GM21528 (cell line): ENCODE measurements around the gene ZNF512B.
"Not testable (repeated sequence)": the region's sequence is repeated elsewhere in the genome, so short reads cannot be mapped to it uniquely, and the experiment has no call there.

Source experiments
- ATAC-seq: cut with Tn5 transposase; IDR thresholded peaks from one replicate; pipeline ENCODE4 v1.9.1; 2021; ENCODE audit warnings: mild to moderate bottlenecking, moderate library complexity; ENCODE audit not compliant: unreplicated experiment, low FRiP score

Gene ZNF512B

DNA sequence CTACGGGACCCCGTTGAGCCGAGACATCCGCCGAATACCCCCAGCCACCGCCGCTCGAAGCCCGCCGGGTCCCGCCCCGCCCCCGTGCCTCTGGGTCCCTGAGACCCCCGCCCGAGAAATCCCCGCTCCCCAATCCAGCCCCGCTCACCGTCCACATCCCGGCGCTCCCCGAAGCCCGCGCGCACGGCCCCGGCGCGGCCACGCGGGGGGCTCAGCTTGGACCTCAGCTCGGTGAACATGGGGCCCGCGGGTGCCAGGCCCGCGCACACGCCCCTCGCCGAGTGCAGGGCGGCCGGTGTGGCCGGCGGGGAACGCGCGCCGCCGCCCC is 9.5 kb upstream of the ZNF512B start:
- no peak for ATAC-seq

DNA sequence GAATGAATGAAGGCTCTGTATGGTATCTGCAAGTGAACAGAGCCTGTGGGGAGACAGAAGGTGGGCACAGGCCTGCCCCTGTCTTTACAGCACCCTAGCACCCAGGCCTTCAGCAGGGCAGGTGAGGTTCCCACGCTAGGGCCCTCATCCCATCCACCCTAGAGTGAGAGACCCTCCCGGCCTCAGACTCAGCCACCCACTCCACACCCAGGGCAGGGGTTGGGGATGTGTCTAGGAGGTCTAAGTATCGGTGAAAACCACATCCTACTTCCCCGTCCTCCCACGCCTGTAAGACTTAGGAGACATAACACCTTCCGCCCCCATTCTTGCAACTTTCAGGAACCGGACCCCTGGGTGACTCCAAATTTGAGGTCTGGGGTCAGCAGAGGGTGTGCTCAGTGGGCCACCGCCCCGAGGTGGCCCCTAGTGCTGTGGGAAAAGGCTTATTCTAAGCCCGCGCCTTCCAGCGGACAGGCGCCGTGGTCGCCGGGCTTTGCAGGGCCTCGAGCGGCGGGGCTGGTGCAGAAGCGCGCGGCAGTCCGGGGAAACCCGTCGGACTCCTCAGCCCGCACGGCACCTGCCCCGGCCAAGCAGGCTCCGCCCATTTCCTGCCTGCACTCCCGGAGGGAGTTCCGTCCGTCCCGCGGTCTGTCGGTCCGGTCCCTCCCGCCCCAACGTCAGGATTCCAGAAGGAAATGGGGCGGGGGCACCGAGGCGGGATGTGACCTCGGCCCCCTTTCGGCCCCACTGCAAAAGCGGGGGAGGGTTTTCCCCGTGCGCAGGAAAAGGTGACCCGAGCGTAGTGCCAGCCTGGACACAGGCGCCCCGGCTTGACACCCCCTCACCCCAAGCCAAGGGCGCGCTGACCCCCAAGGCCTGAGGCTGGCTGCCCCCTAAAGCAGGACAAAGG is 8.8 kb upstream of the ZNF512B start:
- ATAC-seq, result no peak

GRCh38 chr20:63977739-63978276 is 8.1 kb upstream of the ZNF512B start:
- no peak for ATAC-seq

DNA sequence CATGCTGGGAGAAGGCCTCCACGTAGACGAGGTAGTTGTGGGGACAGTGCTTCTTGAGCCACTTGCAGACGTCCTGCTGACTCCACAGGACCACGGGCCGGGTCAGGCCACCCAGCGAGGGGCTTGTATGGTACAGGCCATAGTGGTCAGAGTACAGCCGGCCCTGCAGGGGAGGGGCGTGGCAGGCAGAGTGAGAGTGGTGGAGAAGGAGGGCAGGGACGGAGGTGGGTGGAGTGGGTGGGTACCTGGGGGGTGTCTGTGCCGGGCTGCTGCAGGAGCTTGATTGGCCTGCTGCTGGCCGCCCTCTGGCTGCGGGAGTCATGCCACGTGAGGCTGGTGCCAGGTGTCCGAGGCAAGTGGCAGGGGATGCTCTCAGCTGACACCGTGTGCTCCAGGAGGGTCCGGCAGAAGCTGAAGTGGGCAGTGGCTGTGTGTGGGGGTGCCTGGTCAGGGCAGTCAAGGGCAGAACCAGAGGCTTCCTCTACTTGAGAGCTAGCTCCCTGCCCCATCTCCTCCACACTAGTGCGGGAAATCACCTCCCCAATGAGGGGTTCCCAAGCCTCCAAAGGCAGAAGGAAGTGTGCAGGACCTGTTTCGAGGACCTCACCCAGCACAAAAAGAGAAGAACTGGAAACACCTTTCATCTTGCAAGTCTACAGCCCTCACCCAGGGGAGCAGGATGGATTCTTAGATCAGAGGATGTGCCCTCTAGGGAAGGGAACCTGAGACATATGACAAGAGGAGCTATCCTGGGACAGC is 7.4 kb upstream of the ZNF512B start:
- ATAC-seq, result no peak

- ATAC-seq, result not testable (repeated sequence)
Observed at GRCh38 chr20:63976511-63976910, 6.8 kb upstream of the ZNF512B start.

DNA sequence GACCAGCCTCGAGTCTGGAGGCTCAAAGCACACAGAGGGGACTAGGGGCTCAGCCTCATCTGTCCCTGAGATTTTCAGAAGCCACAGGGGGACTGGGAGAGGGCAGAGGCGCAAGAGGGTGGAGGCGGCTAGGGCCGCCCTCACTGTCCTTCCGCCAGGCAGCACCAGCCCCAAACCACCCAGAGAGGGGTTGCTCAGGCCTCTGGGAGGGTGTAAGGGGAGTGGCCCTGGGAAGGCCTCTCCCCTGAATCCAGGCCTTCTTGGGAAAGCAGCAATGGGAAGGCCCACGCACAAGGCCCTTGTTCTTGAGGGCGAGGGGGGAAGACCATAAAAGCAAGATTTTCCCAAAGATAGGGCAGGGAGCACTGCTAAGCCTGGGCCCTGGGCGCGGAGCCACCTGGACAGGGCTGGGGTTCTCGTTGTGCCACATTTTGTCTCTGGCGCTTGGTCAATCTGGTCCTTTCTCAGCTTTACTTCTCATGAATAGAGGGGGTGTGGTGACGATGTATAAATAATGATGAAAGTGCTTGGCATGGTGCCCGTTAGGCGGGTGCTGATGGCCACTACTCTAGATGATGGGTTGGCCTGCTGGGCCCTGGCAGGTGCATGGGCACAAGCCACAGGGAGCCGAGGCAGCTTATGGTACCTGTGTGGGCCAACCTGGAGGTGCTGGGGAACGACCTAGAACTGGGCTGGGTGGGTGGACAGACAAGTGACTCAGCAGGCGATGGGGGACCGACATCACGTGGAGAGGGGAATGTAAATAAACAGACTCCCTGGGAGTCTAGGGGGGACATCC is 4.9 kb upstream of the ZNF512B start:
- ATAC-seq, result no peak

- ATAC-seq, result no peak
Observed at GRCh38 chr20:63973636-63974401, 4.1 kb upstream of the ZNF512B start.

- no peak for ATAC-seq
Observed at GRCh38 chr20:63973160-63973479, 3.4 kb upstream of the ZNF512B start.

DNA sequence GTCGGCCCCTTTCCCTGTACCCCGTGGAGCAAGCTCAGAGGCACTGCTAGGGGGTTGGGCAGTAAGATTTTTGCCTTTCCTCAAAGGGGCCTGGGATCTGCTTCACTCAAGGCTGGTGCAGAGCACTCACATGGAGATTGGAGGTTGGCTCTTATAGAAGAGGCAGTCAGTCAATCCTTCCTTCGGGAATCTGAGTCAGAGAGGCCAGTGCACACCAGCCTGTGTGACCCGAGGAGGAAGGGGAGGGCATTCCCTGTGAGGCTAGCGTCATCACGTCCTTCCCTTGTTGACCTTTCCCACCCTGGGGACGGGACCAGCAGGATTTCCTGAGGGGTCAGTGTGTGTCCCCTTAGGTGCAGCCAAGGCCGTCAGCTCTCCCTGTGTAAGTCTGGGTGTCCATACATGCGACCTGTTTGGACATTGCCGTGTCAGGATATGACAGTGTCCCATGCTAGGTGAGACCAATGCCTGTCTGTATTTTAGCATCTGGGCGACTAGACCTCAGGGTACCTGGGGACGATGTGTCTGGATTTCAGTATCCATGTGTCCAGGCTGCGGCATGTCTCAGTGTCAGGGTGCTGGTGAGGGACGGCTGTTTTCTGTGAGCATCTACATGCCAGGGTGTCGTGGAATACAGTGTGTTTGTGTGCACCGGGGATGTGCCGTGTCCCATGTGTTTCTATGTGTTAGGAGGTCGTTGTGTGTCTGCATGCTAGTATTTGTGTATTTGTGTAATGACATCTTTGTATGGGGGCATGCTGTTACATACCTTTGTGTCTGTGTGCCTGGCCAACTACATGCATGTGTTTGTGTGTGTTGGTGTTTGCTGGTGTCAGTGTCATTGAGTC is 2.8 kb upstream of the ZNF512B start:
- ATAC-seq, result no peak

DNA sequence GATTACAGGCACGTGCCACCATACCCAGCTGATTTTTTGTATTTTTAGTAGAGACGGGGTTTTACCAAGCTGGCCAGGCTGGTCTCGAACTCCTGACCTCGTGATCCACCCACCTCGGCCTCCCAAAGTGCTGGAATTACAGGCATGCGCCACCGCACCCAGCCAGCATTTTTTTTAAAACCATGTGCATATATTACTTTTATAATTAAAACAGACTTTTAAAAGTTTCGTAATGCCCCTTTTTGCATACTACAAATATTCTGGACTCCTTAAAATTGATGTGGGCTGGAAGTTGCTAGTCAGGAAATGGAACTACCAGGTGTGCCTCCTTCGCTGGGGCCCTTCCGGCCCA is 2.2 kb upstream of the ZNF512B start:
- not testable (repeated sequence) for ATAC-seq

GRCh38 chr20:63970714-63971431 is 1.1 kb upstream of the ZNF512B start:
- no peak for ATAC-seq

DNA sequence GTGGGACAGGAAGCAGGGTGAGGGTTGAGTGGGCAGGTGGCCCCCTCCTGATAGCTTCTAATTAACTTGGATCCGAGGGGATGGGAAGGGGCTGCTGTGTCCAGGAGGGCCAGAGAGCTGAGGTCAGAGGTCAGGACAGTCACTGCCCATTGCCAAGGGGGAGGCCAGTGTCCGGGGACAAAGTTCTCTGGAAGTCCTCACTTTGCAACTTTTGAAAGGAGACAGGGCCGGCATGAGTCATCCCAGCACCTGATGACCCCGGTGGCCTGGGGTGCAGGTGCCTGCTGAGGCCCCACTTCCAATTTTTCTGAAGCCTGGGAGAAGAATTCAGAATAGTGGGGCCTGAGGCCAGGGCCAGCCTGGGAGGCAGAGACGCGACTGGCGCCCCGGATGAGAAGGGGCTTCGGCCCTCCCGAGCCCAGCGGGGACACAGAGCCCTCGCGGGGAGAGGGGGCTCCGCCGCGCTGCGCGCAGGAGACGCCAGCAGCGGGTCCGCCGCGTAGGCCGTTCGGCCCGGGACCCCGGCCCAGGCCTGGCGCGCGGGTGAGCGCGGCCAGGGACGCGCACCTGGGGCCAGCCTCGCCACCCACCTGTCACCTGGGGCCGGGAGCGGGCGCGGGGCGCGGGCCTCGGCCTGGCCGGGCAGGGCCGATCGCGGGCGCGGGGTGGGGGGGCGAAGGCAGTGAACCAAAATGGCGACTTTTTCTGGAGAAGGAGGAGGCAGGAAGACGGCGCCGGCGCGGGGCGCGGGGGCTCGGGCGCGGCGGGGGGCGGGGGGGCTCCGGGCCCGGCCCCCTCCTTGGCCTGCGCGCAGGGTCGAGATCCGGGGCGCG is 586 bp downstream of the ZNF512B start:
- ATAC-seq, result no peak

GRCh38 chr20:63968136-63968927 is 1.4 kb downstream of the ZNF512B start:
- no peak for ATAC-seq

GRCh38 chr20:63967330-63968135 is 2.2 kb downstream of the ZNF512B start:
- ATAC-seq, result no peak

DNA sequence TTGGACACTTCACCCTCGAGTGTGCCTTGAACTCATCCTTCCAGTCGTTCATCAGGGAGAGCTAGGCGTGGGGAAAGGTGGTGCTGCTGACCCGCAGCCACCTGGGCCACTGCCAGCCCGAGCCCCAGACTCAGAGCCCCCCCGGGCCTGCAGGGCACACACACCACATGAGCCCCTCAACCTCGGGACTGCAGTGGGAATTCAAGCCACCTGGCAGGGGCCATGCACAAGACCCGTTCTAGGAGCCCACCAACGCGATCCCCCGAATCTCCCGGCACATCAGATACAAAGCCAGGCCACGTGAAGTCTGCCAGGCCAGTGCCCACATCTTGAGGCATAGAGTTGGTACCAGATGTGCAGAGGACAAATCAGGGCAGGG is 2.8 kb downstream of the ZNF512B start:
- no peak for ATAC-seq

- ATAC-seq, result no peak
Observed at GRCh38 chr20:63966172-63966943, 3.4 kb downstream of the ZNF512B start.
